Common myeloid progenitor, CD34-positive (primary cell): Measurements from ENCODE around the gene SAT2. TPM values are rescaled to one million over a fixed set of nuclear protein-coding genes. Genes with fewer than 3 reads are reported as not detected.

Experiments
- CTCF ChIA-PET: fragments of 350-600 bp; sonication (Branson Sonifier 250); formaldehyde crosslinking; loops from one replicate; lab custom pipeline; 2021; ENCODE audit warnings: antibody characterized with exemption; lab: Charles Lee
- POLR2A ChIA-PET: fragments of 350-600 bp; sonication (Branson Sonifier 250); formaldehyde crosslinking; loops from one replicate; lab custom pipeline; 2021; ENCODE audit warnings: antibody characterized with exemption; lab: Charles Lee
- DNase-seq, 3 donors: peaks; one replicate each; pipeline versions ENCODE4 v3.0.0 to v3.0.0-alpha.2; 2013
- H3K27ac ChIP-seq, 2 experiments: 1 replicate in 1 of 2; 2 replicates in 1 of 2; pipeline ENCODE4 v1.7.0; 2013; ENCODE audit warnings: inconsistent platforms in 2 of 2, low read length in 2 of 2, mild to moderate bottlenecking in 2 of 2, low read depth in 1 of 2, moderate library complexity in 1 of 2; ENCODE audit not compliant: severe bottlenecking in 2 of 2, insufficient read depth in 1 of 2, poor library complexity in 1 of 2
- H3K27me3 ChIP-seq, 5 experiments: replicated peaks in 2 of 5; 1 replicate in 3 of 5; 2 replicates in 2 of 5; pipeline versions ENCODE4 v1.6.1 to v1.7.0; 2013; ENCODE audit warnings: low read length in 4 of 5, mild to moderate bottlenecking in 2 of 5, moderate library complexity in 2 of 5, inconsistent platforms in 1 of 5; ENCODE audit not compliant: insufficient read depth in 5 of 5, control insufficient read depth in 4 of 5
- H3K36me3 ChIP-seq, 4 experiments: 1 replicate in 2 of 4; 2 replicates in 2 of 4; pipeline versions ENCODE4 v1.6.1 to v1.7.0; 2013; ENCODE audit warnings: low read length in 3 of 4, control low read depth in 1 of 4, mild to moderate bottlenecking in 1 of 4; ENCODE audit not compliant: control insufficient read depth in 4 of 4, insufficient read depth in 4 of 4
- H3K4me1 ChIP-seq, 4 experiments: 1 replicate in 3 of 4; 2 replicates in 1 of 4; pipeline versions ENCODE4 v1.6.1 to v1.7.1; 2013; ENCODE audit warnings: low read length in 3 of 4, mild to moderate bottlenecking in 3 of 4, control low read depth in 1 of 4, inconsistent platforms in 1 of 4, moderate library complexity in 1 of 4; ENCODE audit not compliant: control insufficient read depth in 4 of 4, insufficient read depth in 4 of 4; ENCODE audit errors: control extremely low read depth in 1 of 4
- H3K4me3 ChIP-seq, 7 experiments: 1 replicate in 4 of 7; 2 replicates in 3 of 7; pipeline versions ENCODE4 v1.5.1 to v1.7.0; 2013; ENCODE audit warnings: mild to moderate bottlenecking in 7 of 7, low read length in 6 of 7, moderate library complexity in 6 of 7, inconsistent platforms in 2 of 7, low read depth in 2 of 7, control low read depth in 1 of 7; ENCODE audit not compliant: insufficient read depth in 4 of 7, control insufficient read depth in 1 of 7; ENCODE audit errors: extremely low read depth in 1 of 7
- H3K9me3 ChIP-seq, 5 experiments: 1 replicate in 4 of 5; 2 replicates in 1 of 5; pipeline versions ENCODE4 v1.6.1 to v1.7.1; 2013; ENCODE audit warnings: low read length in 4 of 5, mild to moderate bottlenecking in 2 of 5, inconsistent platforms in 1 of 5, low read depth in 1 of 5, moderate library complexity in 1 of 5; ENCODE audit not compliant: control insufficient read depth in 4 of 5, insufficient read depth in 2 of 5; ENCODE audit errors: control extremely low read depth in 1 of 5
- WGBS: methylation state at CpG from one replicate; pipeline ENCODE4 v1.1.5; 2013; ENCODE audit not compliant: insufficient coverage; 5-methylcytosine and 5-hydroxymethylcytosine counted together
- polyA plus RNA-seq: library from polyadenylated mRNA; unstranded; fragments of 120-200 nt; gene quantifications from one replicate; pipeline ENCODE4 v1.2.1, GENCODE V29; 2013

Gene SAT2
- 60.7 TPM for polyA plus RNA-seq

DNA sequence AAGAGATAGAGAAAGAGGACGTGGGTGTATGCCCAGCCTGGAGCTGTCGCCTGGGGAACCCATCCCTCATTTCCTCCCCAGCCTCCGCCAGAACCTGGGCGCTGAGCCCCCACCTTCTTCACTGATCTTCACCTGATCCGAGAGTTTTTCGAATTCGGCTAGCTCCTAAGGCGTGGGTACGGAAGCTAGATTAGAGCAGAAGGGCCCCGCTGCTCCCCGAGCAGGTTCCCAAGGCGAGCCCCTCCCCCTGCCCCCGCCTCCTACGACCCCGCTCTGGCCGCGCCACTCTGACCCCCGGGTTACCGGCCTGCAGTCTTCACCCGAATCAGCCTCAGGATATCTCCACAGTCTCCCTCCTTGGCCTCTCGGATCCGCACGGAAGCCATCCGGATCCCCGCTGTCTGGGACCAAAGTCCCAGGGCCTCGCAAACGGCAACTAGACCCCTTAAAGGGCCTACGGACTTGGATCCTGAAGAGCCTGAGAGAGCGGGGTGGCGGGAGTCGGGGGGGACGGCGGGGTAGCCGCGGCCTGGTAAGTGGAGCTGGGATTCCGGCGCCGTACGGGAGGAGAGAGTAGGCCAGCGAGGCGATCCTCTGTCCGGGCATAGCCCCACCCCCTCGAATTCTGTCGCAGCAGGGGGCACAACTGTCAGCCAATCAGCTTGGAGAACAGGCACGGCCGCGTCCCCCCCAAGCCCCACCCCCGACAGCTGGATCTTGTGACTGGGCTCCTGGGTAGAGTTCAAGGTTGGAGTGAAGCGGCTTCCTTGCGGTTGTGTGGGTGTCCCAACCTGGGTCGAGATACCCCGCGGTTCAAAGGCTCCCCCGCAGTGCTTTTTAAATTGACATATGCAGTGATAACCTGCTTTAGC, at the start of gene SAT2:
TSS of gene SAT2 (minus strand) at position 572 of the 872 bp plus-strand sequence. CDS start at position 386, 186 bp downstream.
- no peaks in the 10 kb centered on the region for H3K27me3 ChIP-seq
- POLR2A ChIA-PET: interaction anchor here (0.6 to 1.7 kb wide), 9 partner anchors 12 to 223 kb away, joined by 3 to 10 read pairs (median 4); partner anchors contain the start of genes ATP1B2, POLR2A, TP53 and WRAP53
- peaks cover 0 to 12% (median 10%) of the 10 kb centered on the region in 4 experiments for H3K4me1 ChIP-seq
- peak within 1 kb of the TSS; percentile 52 to 89 (median 83) for H3K4me3 ChIP-seq
- peak within 1 kb of the TSS; percentile 85 to 93 for H3K27ac ChIP-seq
- DNase-seq: peak; percentile 91 to 95 (median 94)
- under 1% methylated on average over 44 of the region's 54 CpGs for WGBS
- CTCF ChIA-PET: interaction anchor here (0.7 to 2.8 kb wide), 9 partner anchors 9 to 90 kb away, joined by 3 to 17 read pairs (median 3); partner anchors contain the start of genes DNAH2, FXR2, TP53 and WRAP53
- no peaks in the 10 kb centered on the region for H3K9me3 ChIP-seq
- H3K36me3 ChIP-seq: peaks cover 0 to 5% (median 2%) of the 10 kb centered on the region in 4 experiments

DNA sequence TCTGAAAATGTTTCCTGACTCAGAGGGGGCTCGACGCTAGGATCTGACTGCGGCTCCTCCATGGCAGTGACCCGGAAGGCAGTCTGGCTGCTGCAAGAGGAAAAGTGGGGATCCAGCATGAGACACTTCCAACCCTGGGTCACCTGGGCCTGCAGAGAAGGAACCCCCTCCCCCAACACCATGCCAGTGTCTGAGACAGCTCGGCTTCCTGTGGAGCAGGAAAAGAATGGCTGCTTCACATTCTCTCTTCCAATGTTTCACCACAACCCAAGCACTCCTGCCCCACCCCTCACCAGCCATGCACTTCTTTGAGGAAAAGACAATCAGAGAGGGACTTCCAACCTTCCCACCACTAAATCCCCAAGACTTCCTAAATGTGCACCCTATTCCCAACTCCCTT, 48.9 kb upstream of the SAT2 start:
- WGBS: 90% methylated on average over 2 of the region's 5 CpGs
- ChIA-PET CTCF (interaction anchor here (1.1 to 3.4 kb wide), 3 partner anchors 11 to 45 kb away, joined by 3 to 11 read pairs (median 3); partner anchors contain the start of gene TP53), POLR2A (no interaction called here)
- no peak for DNase-seq
- Histone ChIP-seq H3K4me1 (no peaks in the 10 kb centered on the region), H3K9me3 (peaks cover 0 to 11% (median 10%) of the 10 kb centered on the region in 5 experiments), H3K27me3 (no peaks in the 10 kb centered on the region), H3K4me3 (no peak overlapping the region), H3K36me3 (peaks cover 13 to 46% (median 42%) of the 10 kb centered on the region in 4 experiments), H3K27ac (no peak overlapping the region)

- H3K4me3 ChIP-seq: no peak overlapping the region
- H3K9me3 ChIP-seq: peaks cover 0 to 11% (median 10%) of the 10 kb centered on the region in 5 experiments
- DNase-seq: no peak
- WGBS: 97% methylated on average over 11 of the region's 14 CpGs
- H3K36me3 ChIP-seq: peaks cover 13 to 55% (median 50%) of the 10 kb centered on the region in 4 experiments
- no peaks in the 10 kb centered on the region for H3K4me1 ChIP-seq
- CTCF ChIA-PET: interaction anchor here (1.0 to 3.4 kb wide), 4 partner anchors 10 to 43 kb away, joined by 3 to 13 read pairs (median 7); partner anchors contain the start of gene WRAP53
- no peak overlapping the region for H3K27ac ChIP-seq
- no peaks in the 10 kb centered on the region for H3K27me3 ChIP-seq
- POLR2A ChIA-PET: interaction anchor here (0.7 kb wide), 1 partner anchor 8 kb away, joined by 4 read pairs; no protein-coding TSS in a partner anchor
Measured at GRCh38 chr17:7674934-7675333, 47.3 kb upstream of the SAT2 start.

DNA sequence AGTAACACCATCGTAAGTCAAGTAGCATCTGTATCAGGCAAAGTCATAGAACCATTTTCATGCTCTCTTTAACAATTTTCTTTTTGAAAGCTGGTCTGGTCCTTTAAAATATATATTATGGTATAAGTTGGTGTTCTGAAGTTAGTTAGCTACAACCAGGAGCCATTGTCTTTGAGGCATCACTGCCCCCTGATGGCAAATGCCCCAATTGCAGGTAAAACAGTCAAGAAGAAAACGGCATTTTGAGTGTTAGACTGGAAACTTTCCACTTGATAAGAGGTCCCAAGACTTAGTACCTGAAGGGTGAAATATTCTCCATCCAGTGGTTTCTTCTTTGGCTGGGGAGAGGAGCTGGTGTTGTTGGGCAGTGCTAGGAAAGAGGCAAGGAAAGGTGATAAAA, 45.6 kb upstream of the SAT2 start:
- peak; percentile 16 to 65 (median 40) for DNase-seq
- ChIA-PET CTCF (interaction anchor here (0.9 to 3.3 kb wide), 5 partner anchors 9 to 41 kb away, joined by 3 to 13 read pairs (median 5); partner anchors contain the start of genes TP53 and WRAP53), POLR2A (no interaction called here)
- WGBS: 100% methylated on average over 1 of the region's 2 CpGs
- Histone ChIP-seq H3K27ac (no peak overlapping the region), H3K9me3 (peaks cover 0 to 11% (median 10%) of the 10 kb centered on the region in 5 experiments), H3K4me3 (no peak overlapping the region), H3K36me3 (peaks cover 18 to 67% (median 62%) of the 10 kb centered on the region in 4 experiments), H3K4me1 (no peaks in the 10 kb centered on the region), H3K27me3 (no peaks in the 10 kb centered on the region)

GRCh38 chr17:7668482-7668881, 40.9 kb upstream of the SAT2 start:
- 97% methylated on average over 6 of the region's 7 CpGs for WGBS
- no peaks in the 10 kb centered on the region for H3K27me3 ChIP-seq
- CTCF ChIA-PET: interaction anchor here (0.7 to 2.1 kb wide), 3 partner anchors 10 to 70 kb away, joined by 3 to 8 read pairs (median 3); partner anchors contain the start of gene ATP1B2
- DNase-seq: no peak
- H3K9me3 ChIP-seq: peaks cover 0 to 3% (median 3%) of the 10 kb centered on the region in 5 experiments
- H3K4me1 ChIP-seq: no peaks in the 10 kb centered on the region
- H3K36me3 ChIP-seq: peaks cover 16 to 60% (median 48%) of the 10 kb centered on the region in 4 experiments
- no peak overlapping the region for H3K4me3 ChIP-seq
- POLR2A ChIA-PET: no interaction called here
- no peak overlapping the region for H3K27ac ChIP-seq

GRCh38 chr17:7667656-7668406, 40.2 kb upstream of the SAT2 start:
- POLR2A ChIA-PET: interaction anchor here (0.5 to 0.8 kb wide), 2 partner anchors 56 to 313 kb away, joined by 3 read pairs; no protein-coding TSS in a partner anchor
- H3K27me3 ChIP-seq: no peaks in the 10 kb centered on the region
- H3K27ac ChIP-seq: no peak overlapping the region
- 97% methylated on average over 5 of the region's 10 CpGs for whole genome bisulfite sequencing
- CTCF ChIA-PET: interaction anchor here (0.7 to 2.1 kb wide), 6 partner anchors 9 to 69 kb away, joined by 3 to 8 read pairs (median 3); no protein-coding TSS in a partner anchor
- DNase-seq: no peak
- H3K4me3 ChIP-seq: no peak overlapping the region
- H3K9me3 ChIP-seq: no peaks in the 10 kb centered on the region
- peaks cover 11 to 55% (median 42%) of the 10 kb centered on the region in 4 experiments for H3K36me3 ChIP-seq
- no peaks in the 10 kb centered on the region for H3K4me1 ChIP-seq
